ENCODE results near the gene TMEM247. TPM values are rescaled to one million over a fixed set of nuclear protein-coding genes. Genes with fewer than 3 reads are reported as not detected.

Gene TMEM247
- total and polyA plus RNA-seq, 2 donors (not counting 3 experiments of a cell fraction or from before 2014, with no cell fraction given), result not detected

DNA sequence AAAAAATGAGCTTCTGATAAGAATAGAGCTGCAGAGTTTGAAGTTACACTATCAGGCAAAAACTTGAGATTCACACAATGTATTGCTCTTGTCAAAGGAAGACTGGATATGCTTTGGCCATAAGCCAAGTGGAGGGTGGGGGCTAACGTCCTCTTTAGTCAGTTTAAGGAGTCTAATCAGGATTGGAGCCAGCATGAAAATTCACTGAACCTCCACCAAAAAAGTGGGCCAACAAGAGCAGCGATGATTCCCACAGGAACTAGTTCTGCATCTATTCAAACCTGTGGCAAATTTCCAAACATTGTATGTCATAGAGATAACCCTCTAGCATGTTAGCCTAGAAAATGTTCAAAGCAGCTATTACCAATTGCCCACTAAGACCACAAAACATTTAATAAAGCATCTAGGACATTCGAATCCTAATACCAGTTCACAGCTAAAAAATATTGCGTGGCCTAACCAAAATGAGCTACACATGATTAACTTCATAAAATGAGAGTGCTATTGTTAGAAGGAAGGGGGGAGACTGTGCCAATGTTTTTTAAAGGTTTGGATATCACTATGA, 43.5 kb upstream of the TMEM247 start:
- TF ChIP-seq FOS (IDR thresholded peaks at IDR 0.05; ENCODE audit: borderline replicate concordance, insufficient read depth, low read length), result no peak
- TF ChIP-seq POLR2A (IDR thresholded peaks at IDR 0.05; ENCODE audit: low read depth, low read length), result no peak
- TF ChIP-seq MYC (IDR thresholded peaks at IDR 0.05; ENCODE audit: low read depth, low read length), result no peak
- no peak for TF ChIP-seq EZH2 (IDR thresholded peaks at IDR 0.05; ENCODE audit: borderline replicate concordance, low read depth, low read length, severe bottlenecking)
- no peak for TF ChIP-seq MAX (IDR thresholded peaks at IDR 0.05; ENCODE audit: insufficient read depth, insufficient read length)
- TF ChIP-seq, protein P1, sequence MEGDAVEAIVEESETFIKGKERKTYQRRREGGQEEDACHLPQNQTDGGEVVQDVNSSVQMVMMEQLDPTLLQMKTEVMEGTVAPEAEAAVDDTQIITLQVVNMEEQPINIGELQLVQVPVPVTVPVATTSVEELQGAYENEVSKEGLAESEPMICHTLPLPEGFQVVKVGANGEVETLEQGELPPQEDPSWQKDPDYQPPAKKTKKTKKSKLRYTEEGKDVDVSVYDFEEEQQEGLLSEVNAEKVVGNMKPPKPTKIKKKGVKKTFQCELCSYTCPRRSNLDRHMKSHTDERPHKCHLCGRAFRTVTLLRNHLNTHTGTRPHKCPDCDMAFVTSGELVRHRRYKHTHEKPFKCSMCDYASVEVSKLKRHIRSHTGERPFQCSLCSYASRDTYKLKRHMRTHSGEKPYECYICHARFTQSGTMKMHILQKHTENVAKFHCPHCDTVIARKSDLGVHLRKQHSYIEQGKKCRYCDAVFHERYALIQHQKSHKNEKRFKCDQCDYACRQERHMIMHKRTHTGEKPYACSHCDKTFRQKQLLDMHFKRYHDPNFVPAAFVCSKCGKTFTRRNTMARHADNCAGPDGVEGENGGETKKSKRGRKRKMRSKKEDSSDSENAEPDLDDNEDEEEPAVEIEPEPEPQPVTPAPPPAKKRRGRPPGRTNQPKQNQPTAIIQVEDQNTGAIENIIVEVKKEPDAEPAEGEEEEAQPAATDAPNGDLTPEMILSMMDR (IDR thresholded peaks at IDR 0.05; ENCODE audit: extremely low read depth in 1 of 2, insufficient read depth in 1 of 2, low read depth in 1 of 2, low read length in 2 of 2), result no peak
- no peak for TF ChIP-seq JUN (IDR thresholded peaks at IDR 0.05; ENCODE audit: borderline replicate concordance, insufficient read depth, insufficient read length, low read depth)
- TF ChIP-seq GATA2 (IDR thresholded peaks at IDR 0.05; ENCODE audit: insufficient read depth, insufficient read length, low read depth, low read length), result no peak
- TF ChIP-seq POLR2AphosphoS5 (IDR thresholded peaks at IDR 0.05; ENCODE audit: insufficient read depth, low read depth, low read length), result no peak
- no peaks in the 10 kb centered on the region for H3K9me1 ChIP-seq (replicated peaks; ENCODE audit: control insufficient read depth, extremely low read depth, insufficient read depth, low read length)
- H4K20me1 ChIP-seq (replicated peaks; ENCODE audit: control insufficient read depth, extremely low read depth, insufficient read depth, low read length), result no peaks in the 10 kb centered on the region
- no peak overlapping the region for H3K4me3 ChIP-seq (replicated peaks in 1 of 3; ENCODE audit: insufficient read depth in 1 of 3, low read depth in 1 of 3, low read length in 3 of 3)
- no peak overlapping the region for H3K27ac ChIP-seq (ENCODE audit: insufficient read depth, low read depth, low read length)
- no peaks in the 10 kb centered on the region for H3K36me3 ChIP-seq (ENCODE audit: control insufficient read depth in 2 of 2, extremely low read depth in 1 of 2, insufficient read depth in 2 of 2, low read length in 2 of 2)
- no peak overlapping the region for H3K4me2 ChIP-seq (ENCODE audit: insufficient read depth, low read length)
- H3K27me3 ChIP-seq (ENCODE audit: control insufficient read depth in 2 of 2, insufficient read depth in 2 of 2, low read length in 2 of 2), result peaks cover 45 to 58% of the 10 kb centered on the region in 2 experiments
- no TSS peak for BruUV-seq (replicated peaks)
- CTCF ChIA-PET, result interaction anchor here (0.6 to 1.2 kb wide), 2 partner anchors 35 to 313 kb away, joined by 3 read pairs; no protein-coding TSS in a partner anchor
- H3K9me3 ChIP-seq (replicated peaks; ENCODE audit: control insufficient read depth, insufficient read depth, low read length), result no peaks in the 10 kb centered on the region
- H3K9ac ChIP-seq (replicated peaks; ENCODE audit: extremely low read depth, insufficient read depth, low read length), result no peak overlapping the region
- no peak for FAIRE-seq
- dilution Hi-C loops (cut with MboI; ENCODE audit: extremely low pct_ligation_motif_present, low sequenced_read_pairs) (no loop called here), intact Hi-C loops (cut with micrococcal nuclease) (no loop called here)
- no peak for DNase-seq (ENCODE audit: low read depth, low spot score)
- H3K79me2 ChIP-seq (ENCODE audit: control insufficient read depth, insufficient read depth, low read length), result no peaks in the 10 kb centered on the region
- H2AFZ ChIP-seq (ENCODE audit: low read depth, low read length), result no peak overlapping the region
- POLR2A ChIA-PET, result no interaction called here
- H3K4me1 ChIP-seq (ENCODE audit: control insufficient read depth, extremely low read depth, insufficient read depth, low read length), result no peaks in the 10 kb centered on the region
